ENCODE data around the gene ZBTB20. TPM values are rescaled to one million over a fixed set of nuclear protein-coding genes. Genes with fewer than 3 reads are reported as not detected.

The ZBTB20 gene
- total RNA-seq, 1 experiment from 2014 or later: 3.7 TPM

DNA sequence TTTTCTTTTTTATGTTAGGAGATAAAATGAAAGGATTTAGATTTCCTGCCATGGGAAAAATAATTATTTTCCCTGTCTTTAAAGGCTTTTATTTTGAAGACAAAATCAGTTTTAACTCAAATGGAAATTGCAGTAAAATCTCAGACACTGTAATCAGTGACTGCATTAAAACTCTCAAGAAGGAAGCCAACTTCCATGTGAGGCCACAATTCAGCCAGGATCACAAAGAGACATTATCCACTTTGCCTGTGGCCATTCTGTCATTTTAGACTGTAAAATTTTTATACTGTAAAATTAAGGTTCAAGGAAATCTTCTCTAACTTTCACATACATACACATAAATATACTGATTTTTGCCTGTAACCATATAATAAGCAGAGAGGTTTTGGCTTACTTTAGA lies 549.2 kb downstream of the ZBTB20 start:
- H3K9me3 ChIP-seq (ENCODE audit: low read length): no peaks in the 10 kb centered on the region
- no TSS peak for BruUV-seq (replicated peaks)
- no peaks in the 10 kb centered on the region for H3K4me1 ChIP-seq (ENCODE audit: insufficient read depth, low read length)
- H3K27me3 ChIP-seq (ENCODE audit: low read length): no peaks in the 10 kb centered on the region
- ChIA-PET CTCF (no interaction called here), POLR2A (ENCODE audit: unreplicated experiment) (no interaction called here)
- H3K36me3 ChIP-seq (ENCODE audit: low read depth, low read length): no peaks in the 10 kb centered on the region
- ATAC-seq (no peak), DNase-seq (no peak)
- no peak overlapping the region for H3K9ac ChIP-seq (ENCODE audit: low read length)
- H3K79me2 ChIP-seq (ENCODE audit: low read length): no peaks in the 10 kb centered on the region
- no peaks in the 10 kb centered on the region for H4K20me1 ChIP-seq (ENCODE audit: low read length)
- no peaks in the 10 kb centered on the region for H3F3A ChIP-seq (ENCODE audit: low read length, unreplicated experiment)
- no peak overlapping the region for H3K27ac ChIP-seq (ENCODE audit: low read length)
- no peaks in the 10 kb centered on the region for H3K9me2 ChIP-seq (replicated peaks; ENCODE audit: low read length)
- no peak overlapping the region for H3K4me3 ChIP-seq (ENCODE audit: low read length)
- TF ChIP-seq, protein P1, sequence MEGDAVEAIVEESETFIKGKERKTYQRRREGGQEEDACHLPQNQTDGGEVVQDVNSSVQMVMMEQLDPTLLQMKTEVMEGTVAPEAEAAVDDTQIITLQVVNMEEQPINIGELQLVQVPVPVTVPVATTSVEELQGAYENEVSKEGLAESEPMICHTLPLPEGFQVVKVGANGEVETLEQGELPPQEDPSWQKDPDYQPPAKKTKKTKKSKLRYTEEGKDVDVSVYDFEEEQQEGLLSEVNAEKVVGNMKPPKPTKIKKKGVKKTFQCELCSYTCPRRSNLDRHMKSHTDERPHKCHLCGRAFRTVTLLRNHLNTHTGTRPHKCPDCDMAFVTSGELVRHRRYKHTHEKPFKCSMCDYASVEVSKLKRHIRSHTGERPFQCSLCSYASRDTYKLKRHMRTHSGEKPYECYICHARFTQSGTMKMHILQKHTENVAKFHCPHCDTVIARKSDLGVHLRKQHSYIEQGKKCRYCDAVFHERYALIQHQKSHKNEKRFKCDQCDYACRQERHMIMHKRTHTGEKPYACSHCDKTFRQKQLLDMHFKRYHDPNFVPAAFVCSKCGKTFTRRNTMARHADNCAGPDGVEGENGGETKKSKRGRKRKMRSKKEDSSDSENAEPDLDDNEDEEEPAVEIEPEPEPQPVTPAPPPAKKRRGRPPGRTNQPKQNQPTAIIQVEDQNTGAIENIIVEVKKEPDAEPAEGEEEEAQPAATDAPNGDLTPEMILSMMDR (conservative IDR thresholded peaks at IDR 0.05; ENCODE audit: low read depth, low read length): no peak
- TF ChIP-seq EZH2phosphoT487 (IDR thresholded peaks at IDR 0.05; ENCODE audit: borderline replicate concordance, low read length) (no peak), EZH2 (IDR thresholded peaks at IDR 0.05; ENCODE audit: low read length, unreplicated experiment) (no peak)
- no peak overlapping the region for H3K4me2 ChIP-seq (ENCODE audit: low read length)
- intact Hi-C loops (cut with micrococcal nuclease): loop anchor here (10.0 kb wide), 1 partner anchor 183 kb away; no protein-coding TSS in a partner anchor
- H2AFZ ChIP-seq (ENCODE audit: low read length): no peak overlapping the region

DNA sequence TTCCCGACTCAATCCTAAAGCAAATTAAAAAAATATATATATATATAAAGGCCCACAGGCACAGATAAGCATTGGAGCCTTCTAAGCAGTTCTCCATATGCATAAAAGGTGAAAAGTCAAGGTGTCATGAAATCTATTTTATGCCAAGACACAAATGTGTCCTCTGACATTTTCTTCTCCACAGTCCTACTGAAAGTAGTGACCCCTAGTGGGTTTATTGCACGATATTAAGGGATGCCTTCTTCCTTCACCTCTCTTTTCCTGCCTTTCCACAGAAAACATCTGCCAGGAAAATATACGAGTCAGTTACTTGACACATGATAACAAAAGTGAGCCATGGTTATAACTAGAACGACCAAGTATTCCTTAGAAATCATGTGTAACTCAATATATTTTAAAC lies 550.1 kb downstream of the ZBTB20 start:
- ChIA-PET POLR2A (ENCODE audit: unreplicated experiment) (no interaction called here), CTCF (no interaction called here)
- no peaks in the 10 kb centered on the region for H3K27me3 ChIP-seq (ENCODE audit: low read length)
- no peaks in the 10 kb centered on the region for H3K9me2 ChIP-seq (replicated peaks; ENCODE audit: low read length)
- no peaks in the 10 kb centered on the region for H3K79me2 ChIP-seq (ENCODE audit: low read length)
- intact Hi-C loops (cut with micrococcal nuclease): loop anchor here (10.0 kb wide), 1 partner anchor 182 kb away; no protein-coding TSS in a partner anchor
- no TSS peak for BruUV-seq (replicated peaks)
- no peaks in the 10 kb centered on the region for H3K4me1 ChIP-seq (ENCODE audit: insufficient read depth, low read length)
- H3K27ac ChIP-seq (ENCODE audit: low read length): no peak overlapping the region
- no peak overlapping the region for H3K4me3 ChIP-seq (ENCODE audit: low read length)
- no peak overlapping the region for H3K4me2 ChIP-seq (ENCODE audit: low read length)
- H3F3A ChIP-seq (ENCODE audit: low read length, unreplicated experiment): no peaks in the 10 kb centered on the region
- no peak for TF ChIP-seq EZH2 (IDR thresholded peaks at IDR 0.05; ENCODE audit: low read length, unreplicated experiment)
- TF ChIP-seq, protein P1 (conservative IDR thresholded peaks at IDR 0.05; ENCODE audit: low read depth, low read length): peak; percentile 39; the same call in 1 of the 2 replicates
- H4K20me1 ChIP-seq (ENCODE audit: low read length): no peaks in the 10 kb centered on the region
- H3K36me3 ChIP-seq (ENCODE audit: low read depth, low read length): no peaks in the 10 kb centered on the region
- H3K9me3 ChIP-seq (ENCODE audit: low read length): no peaks in the 10 kb centered on the region
- ATAC-seq: peak; percentile 29; the same call in 1 of the 2 replicates
- peak; percentile 6 for DNase-seq
- no peak overlapping the region for H2AFZ ChIP-seq (ENCODE audit: low read length)
- H3K9ac ChIP-seq (ENCODE audit: low read length): no peak overlapping the region

DNA sequence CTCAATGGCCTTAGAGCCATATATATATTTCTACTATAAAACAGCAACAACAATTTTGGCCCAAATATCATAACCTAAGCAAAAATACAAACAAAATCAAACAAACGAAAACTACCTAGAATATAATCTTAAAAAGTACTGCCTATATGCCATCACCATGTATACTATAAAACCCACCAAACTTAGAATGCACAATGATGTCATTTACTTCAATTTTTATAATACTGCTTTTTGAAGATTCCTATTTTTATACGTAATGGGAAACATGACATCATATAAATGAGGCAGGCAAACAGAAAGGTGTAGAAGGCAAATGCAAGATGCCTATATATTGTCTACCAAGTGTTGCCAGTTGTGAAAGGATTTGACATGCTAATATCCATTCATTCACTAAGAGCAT lies 550.9 kb downstream of the ZBTB20 start:
- Histone ChIP-seq H3K4me2 (ENCODE audit: low read length) (no peak overlapping the region), H4K20me1 (ENCODE audit: low read length) (no peaks in the 10 kb centered on the region), H2AFZ (ENCODE audit: low read length) (no peak overlapping the region), H3K27me3 (ENCODE audit: low read length) (no peaks in the 10 kb centered on the region), H3K79me2 (ENCODE audit: low read length) (no peaks in the 10 kb centered on the region), H3K27ac (ENCODE audit: low read length) (no peak overlapping the region), H3K9ac (ENCODE audit: low read length) (no peak overlapping the region), H3K4me3 (ENCODE audit: low read length) (no peak overlapping the region), H3K9me3 (ENCODE audit: low read length) (no peaks in the 10 kb centered on the region), H3K4me1 (ENCODE audit: insufficient read depth, low read length) (no peaks in the 10 kb centered on the region), H3F3A (ENCODE audit: low read length, unreplicated experiment) (no peaks in the 10 kb centered on the region), H3K9me2 (replicated peaks; ENCODE audit: low read length) (no peaks in the 10 kb centered on the region), H3K36me3 (ENCODE audit: low read depth, low read length) (no peaks in the 10 kb centered on the region)
- ChIA-PET POLR2A (ENCODE audit: unreplicated experiment) (no interaction called here), CTCF (no interaction called here)
- TF ChIP-seq, protein P1 (conservative IDR thresholded peaks at IDR 0.05; ENCODE audit: low read depth, low read length): no peak
- no peak for TF ChIP-seq EZH2phosphoT487 (IDR thresholded peaks at IDR 0.05; ENCODE audit: borderline replicate concordance, low read length)
- TF ChIP-seq EZH2 (IDR thresholded peaks at IDR 0.05; ENCODE audit: low read length, unreplicated experiment): no peak
- ATAC-seq: no peak
- no peak for DNase-seq
- intact Hi-C loops (cut with micrococcal nuclease): loop anchor here (10.0 kb wide), 1 partner anchor 181 kb away; no protein-coding TSS in a partner anchor
- BruUV-seq (replicated peaks): no TSS peak

All from PC-3 (cell line).